ENCODE results near the gene SAP30BP. TPM values are rescaled to one million over a fixed set of nuclear protein-coding genes. Genes with fewer than 3 reads are reported as not detected.

Gene SAP30BP
- total RNA-seq, 1 experiment from 2014 or later = 96.4 TPM

GRCh38 chr17:75665981-75666380, 1.2 kb upstream of the SAP30BP start:
- DNase-seq = no peak
- Mint-ChIP-seq H3K9me3 (ENCODE audit: low read depth, unreplicated experiment) (no peaks in the 10 kb centered on the region), H3K4me3 (ENCODE audit: low read depth, unreplicated experiment) (no peak overlapping the region), H3K27me3 (ENCODE audit: unreplicated experiment) (no peaks in the 10 kb centered on the region), H3K4me1 (ENCODE audit: low read depth, unreplicated experiment) (peaks cover 9% of the 10 kb centered on the region), H3K36me3 (ENCODE audit: insufficient read depth, unreplicated experiment) (peaks cover 11% of the 10 kb centered on the region), H3K27ac (ENCODE audit: unreplicated experiment) (no peak overlapping the region)
- intact Hi-C loops (cut with micrococcal nuclease; ENCODE audit: unreplicated experiment) = no loop called here
- no TSS peak for BruUV-seq (replicated peaks)
- CTCF ChIA-PET = interaction anchor here (1.0 to 1.3 kb wide), 3 partner anchors 9 to 65 kb away, joined by 3 to 12 read pairs (median 7); partner anchors contain the start of gene SMIM5
- TF ChIP-seq CTCF (IDR thresholded peaks at IDR 0.05; ENCODE audit: unreplicated experiment) = no peak

- TF ChIP-seq CTCF (IDR thresholded peaks at IDR 0.05; ENCODE audit: unreplicated experiment) = no peak
- DNase-seq = no peak
- peaks cover 20% of the 10 kb centered on the region for H3K36me3 Mint-ChIP-seq (ENCODE audit: insufficient read depth, unreplicated experiment)
- no peak overlapping the region for H3K27ac Mint-ChIP-seq (ENCODE audit: unreplicated experiment)
- H3K4me1 Mint-ChIP-seq (ENCODE audit: low read depth, unreplicated experiment) = peaks cover 9% of the 10 kb centered on the region
- no peaks in the 10 kb centered on the region for H3K27me3 Mint-ChIP-seq (ENCODE audit: unreplicated experiment)
- intact Hi-C loops (cut with micrococcal nuclease; ENCODE audit: unreplicated experiment) = no loop called here
- H3K4me3 Mint-ChIP-seq (ENCODE audit: low read depth, unreplicated experiment) = no peak overlapping the region
- CTCF ChIA-PET = no interaction called here
- H3K9me3 Mint-ChIP-seq (ENCODE audit: low read depth, unreplicated experiment) = no peaks in the 10 kb centered on the region
- no TSS peak for BruUV-seq (replicated peaks)
Observed at GRCh38 chr17:75667825-75668224, 687 bp downstream of the SAP30BP start.

- H3K36me3 Mint-ChIP-seq (ENCODE audit: insufficient read depth, unreplicated experiment) = peaks cover 25% of the 10 kb centered on the region
- H3K4me3 Mint-ChIP-seq (ENCODE audit: low read depth, unreplicated experiment) = no peak overlapping the region
- H3K27me3 Mint-ChIP-seq (ENCODE audit: unreplicated experiment) = no peaks in the 10 kb centered on the region
- CTCF ChIA-PET = no interaction called here
- TF ChIP-seq CTCF (IDR thresholded peaks at IDR 0.05; ENCODE audit: unreplicated experiment) = no peak
- peaks cover 9% of the 10 kb centered on the region for H3K4me1 Mint-ChIP-seq (ENCODE audit: low read depth, unreplicated experiment)
- peak overlapping the region; percentile 80 for H3K27ac Mint-ChIP-seq (ENCODE audit: unreplicated experiment)
- no peaks in the 10 kb centered on the region for H3K9me3 Mint-ChIP-seq (ENCODE audit: low read depth, unreplicated experiment)
- DNase-seq = no peak
- no TSS peak for BruUV-seq (replicated peaks)
- intact Hi-C loops (cut with micrococcal nuclease; ENCODE audit: unreplicated experiment) = no loop called here
Observed at GRCh38 chr17:75668489-75668888, 1.4 kb downstream of the SAP30BP start.

- Mint-ChIP-seq H3K27me3 (ENCODE audit: unreplicated experiment) (no peaks in the 10 kb centered on the region), H3K9me3 (ENCODE audit: low read depth, unreplicated experiment) (no peaks in the 10 kb centered on the region), H3K27ac (ENCODE audit: unreplicated experiment) (no peak overlapping the region), H3K4me3 (ENCODE audit: low read depth, unreplicated experiment) (no peak overlapping the region), H3K36me3 (ENCODE audit: insufficient read depth, unreplicated experiment) (peaks cover 32% of the 10 kb centered on the region), H3K4me1 (ENCODE audit: low read depth, unreplicated experiment) (peaks cover 9% of the 10 kb centered on the region)
- no TSS peak for BruUV-seq (replicated peaks)
- intact Hi-C loops (cut with micrococcal nuclease; ENCODE audit: unreplicated experiment) = no loop called here
- CTCF ChIA-PET = no interaction called here
- no peak for TF ChIP-seq CTCF (IDR thresholded peaks at IDR 0.05; ENCODE audit: unreplicated experiment)
- DNase-seq = no peak
Observed at GRCh38 chr17:75670868-75671267, 3.7 kb downstream of the SAP30BP start.

Data from Calu3 (cell line).